Mammary epithelial cell (primary cell): ENCODE data around the gene NFKBIZ.

Experiments used
- CTCF ChIP-seq, 2 donors: IDR thresholded peaks in 1 of 2; conservative IDR thresholded peaks in 1 of 2; 2 replicates each; pipeline ENCODE4 v1.5.1; 2011 to 2012; ENCODE audit warnings: inconsistent platforms in 2 of 2, low read length in 2 of 2, mild to moderate bottlenecking in 2 of 2, control low read depth in 1 of 2, low read depth in 1 of 2; ENCODE audit not compliant: insufficient read depth in 1 of 2; ENCODE audit errors: extremely low read depth in 1 of 2
- EZH2 ChIP-seq: IDR thresholded peaks from 2 replicates; pipeline ENCODE4 v1.6.1; 2012; ENCODE audit warnings: low read length, inconsistent platforms, borderline replicate concordance

- TF ChIP-seq EZH2 (no peak), CTCF (conservative IDR thresholded peaks at IDR 0.05 in 1 of 2, IDR thresholded peaks at IDR 0.05 in 1 of 2; ENCODE audit: extremely low read depth in 1 of 2, insufficient read depth in 1 of 2, low read depth in 1 of 2, low read length in 2 of 2) (no peak)
These were observed 37.4 kb upstream of the NFKBIZ start for GRCh38 chr3:101811875-101812274.
